ENCODE measurements around the gene MAML3.

DNA sequence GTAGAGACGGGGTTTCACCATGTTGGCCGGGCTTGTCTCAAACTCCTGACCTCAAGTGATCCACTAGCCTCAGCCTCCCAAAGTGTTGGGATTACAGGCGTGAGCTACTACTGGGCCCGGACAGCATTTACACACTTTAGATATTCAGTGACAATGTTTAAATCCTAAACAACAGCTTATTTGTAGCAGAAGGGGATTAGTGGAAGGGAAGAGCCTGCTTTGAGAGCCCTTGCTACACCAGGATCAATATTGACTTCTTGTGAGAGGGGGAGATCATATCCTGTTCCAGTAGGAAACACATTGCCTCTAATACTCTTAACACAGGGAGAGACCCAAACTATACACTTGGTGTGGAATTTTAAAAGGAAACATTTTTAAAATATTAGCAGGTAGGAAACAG, 481.3 kb downstream of the MAML3 start:
- TF ChIP-seq, protein P1, sequence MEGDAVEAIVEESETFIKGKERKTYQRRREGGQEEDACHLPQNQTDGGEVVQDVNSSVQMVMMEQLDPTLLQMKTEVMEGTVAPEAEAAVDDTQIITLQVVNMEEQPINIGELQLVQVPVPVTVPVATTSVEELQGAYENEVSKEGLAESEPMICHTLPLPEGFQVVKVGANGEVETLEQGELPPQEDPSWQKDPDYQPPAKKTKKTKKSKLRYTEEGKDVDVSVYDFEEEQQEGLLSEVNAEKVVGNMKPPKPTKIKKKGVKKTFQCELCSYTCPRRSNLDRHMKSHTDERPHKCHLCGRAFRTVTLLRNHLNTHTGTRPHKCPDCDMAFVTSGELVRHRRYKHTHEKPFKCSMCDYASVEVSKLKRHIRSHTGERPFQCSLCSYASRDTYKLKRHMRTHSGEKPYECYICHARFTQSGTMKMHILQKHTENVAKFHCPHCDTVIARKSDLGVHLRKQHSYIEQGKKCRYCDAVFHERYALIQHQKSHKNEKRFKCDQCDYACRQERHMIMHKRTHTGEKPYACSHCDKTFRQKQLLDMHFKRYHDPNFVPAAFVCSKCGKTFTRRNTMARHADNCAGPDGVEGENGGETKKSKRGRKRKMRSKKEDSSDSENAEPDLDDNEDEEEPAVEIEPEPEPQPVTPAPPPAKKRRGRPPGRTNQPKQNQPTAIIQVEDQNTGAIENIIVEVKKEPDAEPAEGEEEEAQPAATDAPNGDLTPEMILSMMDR (IDR thresholded peaks at IDR 0.05) = no peak
- no peak for TF ChIP-seq POLR2A (IDR thresholded peaks at IDR 0.05)
- TF ChIP-seq POLR2AphosphoS5 (IDR thresholded peaks at IDR 0.05) = no peak

All from transverse colon (tissue), 4 donors.